Rectal smooth muscle tissue (tissue), 1 donor: Measurements from ENCODE around the gene VIPR2.

Experiments
- H3K27ac ChIP-seq: one replicate; pipeline ENCODE4 v1.7.0; 2013; ENCODE audit warnings: low read depth, low read length, inconsistent platforms
- H3K27me3 ChIP-seq: one replicate; pipeline ENCODE4 v1.7.0; 2013; ENCODE audit warnings: low read length; ENCODE audit not compliant: control insufficient read depth, insufficient read depth
- H3K36me3 ChIP-seq: one replicate; pipeline ENCODE4 v1.7.0; 2013; ENCODE audit warnings: low read length; ENCODE audit not compliant: control insufficient read depth, insufficient read depth
- H3K4me1 ChIP-seq: one replicate; pipeline ENCODE4 v1.7.0; 2013; ENCODE audit warnings: low read length; ENCODE audit not compliant: control insufficient read depth, insufficient read depth
- H3K4me3 ChIP-seq: one replicate; pipeline ENCODE4 v1.7.0; 2013; ENCODE audit warnings: low read length
- H3K9ac ChIP-seq: one replicate; pipeline ENCODE4 v1.7.0; 2013; ENCODE audit warnings: low read length

Gene VIPR2

DNA sequence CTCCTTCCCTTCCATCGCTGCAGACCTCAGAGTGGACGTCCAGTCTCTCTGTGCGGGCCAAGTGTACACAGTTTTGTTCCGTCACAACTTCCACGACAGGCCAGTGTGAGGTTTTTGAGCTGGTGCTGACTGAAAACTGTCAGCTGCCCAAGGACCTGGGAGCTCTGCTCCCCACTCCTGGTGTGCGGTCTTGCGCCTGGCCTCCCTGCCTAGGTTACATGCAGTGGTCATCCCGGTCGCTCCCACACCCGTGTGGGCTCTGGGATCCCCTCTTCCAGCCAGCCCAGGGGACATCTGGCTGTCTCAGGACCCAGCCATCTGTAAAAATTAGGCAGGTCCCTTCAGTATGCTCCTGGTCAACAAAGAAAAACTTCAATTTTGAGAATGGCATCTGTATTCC is 127.5 kb downstream of the VIPR2 start:
- H3K4me1 ChIP-seq = peaks cover 13% of the 10 kb centered on the region
- H3K27ac ChIP-seq = no peak overlapping the region
- H3K4me3 ChIP-seq = no peak overlapping the region
- no peaks in the 10 kb centered on the region for H3K27me3 ChIP-seq
- H3K9ac ChIP-seq = no peak overlapping the region
- no peaks in the 10 kb centered on the region for H3K36me3 ChIP-seq

DNA sequence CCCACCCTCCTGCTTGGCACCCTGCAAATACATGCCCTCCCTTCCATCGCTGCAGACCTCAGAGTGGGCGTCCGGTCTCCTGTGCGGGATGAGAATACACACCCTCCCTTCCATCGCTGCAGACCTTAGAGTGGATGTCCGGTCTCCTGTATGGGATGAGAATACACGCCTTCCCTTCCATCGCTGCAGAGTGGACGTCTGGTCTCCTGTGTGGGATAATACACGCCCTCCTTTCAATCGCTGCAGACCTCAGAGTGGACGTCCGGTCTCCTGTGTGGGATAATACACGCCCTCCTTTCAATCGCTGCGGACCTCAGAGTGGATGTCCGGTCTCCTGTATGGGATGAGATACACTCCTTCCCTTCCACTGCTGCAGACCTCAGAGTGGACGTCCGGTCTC is 128.1 kb downstream of the VIPR2 start:
- Histone ChIP-seq H3K4me3 (no peak overlapping the region), H3K9ac (no peak overlapping the region), H3K36me3 (no peaks in the 10 kb centered on the region), H3K4me1 (peaks cover 13% of the 10 kb centered on the region), H3K27ac (no peak overlapping the region), H3K27me3 (no peaks in the 10 kb centered on the region)

DNA sequence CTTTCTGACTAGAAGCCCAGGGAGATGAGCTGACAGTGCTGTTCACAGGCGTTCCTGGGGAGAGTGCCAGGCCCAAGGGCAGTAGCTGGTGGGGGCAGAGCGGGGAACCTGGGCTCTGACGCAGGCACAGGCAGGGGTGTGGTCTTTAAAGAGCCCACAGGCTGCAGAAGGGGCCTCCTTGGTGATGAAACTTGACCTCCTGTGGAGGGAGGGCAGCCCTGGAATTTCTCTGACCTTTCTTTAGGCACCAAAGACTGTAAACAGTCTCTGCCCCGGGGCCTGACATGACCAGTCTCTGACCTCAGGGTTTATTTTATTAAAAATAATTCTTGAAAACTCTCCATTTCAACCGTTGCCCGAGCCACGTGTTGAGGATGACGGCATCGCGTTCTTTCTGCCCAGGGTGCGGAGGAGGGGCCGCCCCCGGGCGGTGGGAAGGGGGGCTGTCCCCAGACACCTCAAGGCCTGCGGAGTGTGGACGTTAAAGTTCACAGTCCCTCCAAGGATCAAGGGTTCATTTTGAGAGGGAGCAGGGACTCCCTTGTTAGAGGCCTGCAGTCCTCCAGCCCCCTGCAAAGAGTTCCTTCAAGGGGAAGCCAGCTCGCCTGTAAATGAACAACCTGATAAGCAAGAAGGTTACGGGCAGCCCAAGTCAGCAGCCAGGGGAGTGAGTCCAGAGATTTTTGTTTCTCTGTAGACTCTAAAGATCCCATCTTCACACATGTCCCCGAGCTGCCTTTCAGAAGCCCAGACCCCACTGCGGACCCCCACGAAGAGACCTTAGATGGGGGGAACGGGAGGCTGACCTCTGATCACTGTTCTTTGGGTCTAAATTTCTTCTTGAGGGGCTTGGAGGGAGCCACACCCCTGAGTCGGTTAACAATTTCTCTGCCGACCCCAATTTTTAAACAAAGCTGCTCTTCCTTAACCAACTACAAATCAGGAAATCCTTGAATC is 128.9 kb downstream of the VIPR2 start:
- H3K36me3 ChIP-seq = no peaks in the 10 kb centered on the region
- peak overlapping the region; percentile 44 for H3K27ac ChIP-seq
- peaks cover 13% of the 10 kb centered on the region for H3K4me1 ChIP-seq
- no peaks in the 10 kb centered on the region for H3K27me3 ChIP-seq
- H3K9ac ChIP-seq = no peak overlapping the region
- no peak overlapping the region for H3K4me3 ChIP-seq

DNA sequence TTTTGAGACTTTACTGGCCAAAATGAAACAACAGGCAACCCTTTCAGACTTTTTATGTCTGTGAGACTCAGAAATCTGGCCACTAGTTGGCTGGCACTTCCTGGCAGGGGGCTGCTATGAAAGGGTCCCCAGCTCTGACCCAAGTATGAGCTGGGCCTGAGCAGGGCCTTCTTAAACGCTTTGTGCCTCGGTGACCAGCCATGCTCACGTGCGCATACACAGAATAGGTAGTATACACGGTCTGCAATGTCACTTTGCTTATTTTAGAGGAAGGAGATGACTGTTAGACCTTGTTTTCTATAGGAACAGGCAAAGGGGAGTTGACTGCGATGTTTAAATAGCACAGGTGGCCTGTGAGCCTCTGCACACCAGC is 129.6 kb downstream of the VIPR2 start:
- Histone ChIP-seq H3K27me3 (no peaks in the 10 kb centered on the region), H3K27ac (peak overlapping the region; percentile 6), H3K9ac (no peak overlapping the region), H3K4me3 (no peak overlapping the region), H3K36me3 (no peaks in the 10 kb centered on the region), H3K4me1 (peaks cover 13% of the 10 kb centered on the region)

DNA sequence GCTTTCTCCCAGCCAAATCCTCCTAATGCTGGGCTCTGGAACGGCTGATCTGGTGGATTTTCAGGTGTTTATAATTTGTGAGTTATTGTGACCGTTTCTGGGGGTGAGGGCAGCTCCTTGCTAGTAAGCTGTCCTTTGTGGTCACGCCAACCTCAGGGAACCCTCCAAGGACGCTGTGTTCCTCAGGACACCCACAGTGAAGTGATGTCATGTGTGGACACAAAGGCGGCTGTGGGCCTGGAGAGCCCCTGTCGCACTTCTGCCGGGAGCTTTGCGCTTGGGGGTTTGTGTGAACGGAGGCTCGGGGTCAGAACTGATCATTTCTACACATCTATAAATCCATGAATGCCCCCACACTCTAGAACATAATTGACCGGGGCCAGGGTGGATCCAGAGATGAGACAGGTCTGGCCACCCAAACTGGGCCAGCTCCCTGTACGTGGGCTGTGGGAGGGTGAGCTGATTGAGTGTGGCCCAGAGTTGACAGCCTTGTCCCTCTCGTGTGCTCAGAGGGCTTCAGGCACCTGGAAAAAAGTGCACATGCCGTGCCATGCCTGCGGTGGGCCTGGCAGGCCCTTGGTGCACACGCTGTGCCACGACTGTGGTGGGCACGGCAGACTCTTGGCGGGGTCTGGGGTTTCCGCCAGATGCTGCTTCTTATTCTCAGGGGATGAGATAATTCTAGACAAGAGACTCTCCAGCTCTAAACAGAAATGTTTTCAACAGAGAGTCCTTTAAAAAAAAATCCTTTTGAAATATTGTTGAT is 130.2 kb downstream of the VIPR2 start:
- no peak overlapping the region for H3K4me3 ChIP-seq
- H3K27ac ChIP-seq = peak overlapping the region; percentile 6
- H3K36me3 ChIP-seq = no peaks in the 10 kb centered on the region
- no peaks in the 10 kb centered on the region for H3K27me3 ChIP-seq
- no peak overlapping the region for H3K9ac ChIP-seq
- H3K4me1 ChIP-seq = peaks cover 13% of the 10 kb centered on the region

DNA sequence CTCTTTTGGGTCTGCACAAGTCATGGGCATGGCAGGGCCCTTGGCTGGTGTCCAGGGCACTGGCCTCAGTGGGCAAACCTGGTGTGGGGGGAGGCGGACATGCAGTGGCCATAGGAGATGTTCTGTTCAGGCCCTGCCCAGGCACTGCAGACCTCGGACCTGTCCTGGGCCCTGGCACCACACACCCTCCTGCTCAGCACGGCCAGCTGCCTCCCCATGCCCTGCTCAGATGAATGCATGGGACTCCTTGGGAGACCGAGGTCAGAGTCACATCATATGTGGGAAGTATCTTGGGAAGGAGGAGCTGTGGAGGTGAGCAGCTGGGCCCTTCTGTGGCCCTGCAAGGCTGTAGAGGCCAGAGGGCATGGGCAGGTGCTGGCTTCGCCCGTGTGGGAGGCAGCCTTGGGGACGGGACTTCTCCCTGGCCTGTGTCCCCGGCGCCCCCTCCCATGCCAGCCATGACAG is 130.8 kb downstream of the VIPR2 start:
- Histone ChIP-seq H3K4me3 (no peak overlapping the region), H3K36me3 (no peaks in the 10 kb centered on the region), H3K4me1 (peaks cover 13% of the 10 kb centered on the region), H3K9ac (no peak overlapping the region), H3K27ac (no peak overlapping the region), H3K27me3 (no peaks in the 10 kb centered on the region)

DNA sequence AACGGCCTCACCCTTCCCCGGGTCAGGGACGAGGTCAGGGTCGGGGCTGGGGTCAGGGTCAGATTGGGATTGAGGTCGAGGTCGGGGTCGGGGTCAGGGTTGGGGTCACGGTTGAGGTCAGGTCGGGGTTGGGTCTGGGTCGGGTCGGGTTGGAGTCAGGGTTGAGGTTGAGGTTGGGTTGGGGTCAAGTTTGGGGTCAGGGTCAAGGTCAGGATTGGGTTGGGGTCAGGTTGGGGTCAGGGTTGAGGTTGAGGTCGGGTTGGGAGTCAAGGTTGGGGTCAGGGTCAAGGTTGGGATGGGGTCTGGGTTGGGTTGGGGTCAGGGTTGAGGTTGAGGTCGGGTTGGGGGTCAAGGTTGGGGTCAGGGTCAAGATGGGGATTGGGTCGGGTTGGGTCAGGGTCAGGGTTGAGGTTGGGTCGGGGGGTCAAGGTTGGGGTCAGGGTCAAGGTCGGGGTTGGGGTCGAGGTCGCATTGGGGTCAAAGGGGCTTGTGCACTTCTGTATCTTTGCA is 131.4 kb downstream of the VIPR2 start:
- peaks cover 13% of the 10 kb centered on the region for H3K4me1 ChIP-seq
- peak overlapping the region; percentile 75 for H3K27ac ChIP-seq
- no peak overlapping the region for H3K4me3 ChIP-seq

DNA sequence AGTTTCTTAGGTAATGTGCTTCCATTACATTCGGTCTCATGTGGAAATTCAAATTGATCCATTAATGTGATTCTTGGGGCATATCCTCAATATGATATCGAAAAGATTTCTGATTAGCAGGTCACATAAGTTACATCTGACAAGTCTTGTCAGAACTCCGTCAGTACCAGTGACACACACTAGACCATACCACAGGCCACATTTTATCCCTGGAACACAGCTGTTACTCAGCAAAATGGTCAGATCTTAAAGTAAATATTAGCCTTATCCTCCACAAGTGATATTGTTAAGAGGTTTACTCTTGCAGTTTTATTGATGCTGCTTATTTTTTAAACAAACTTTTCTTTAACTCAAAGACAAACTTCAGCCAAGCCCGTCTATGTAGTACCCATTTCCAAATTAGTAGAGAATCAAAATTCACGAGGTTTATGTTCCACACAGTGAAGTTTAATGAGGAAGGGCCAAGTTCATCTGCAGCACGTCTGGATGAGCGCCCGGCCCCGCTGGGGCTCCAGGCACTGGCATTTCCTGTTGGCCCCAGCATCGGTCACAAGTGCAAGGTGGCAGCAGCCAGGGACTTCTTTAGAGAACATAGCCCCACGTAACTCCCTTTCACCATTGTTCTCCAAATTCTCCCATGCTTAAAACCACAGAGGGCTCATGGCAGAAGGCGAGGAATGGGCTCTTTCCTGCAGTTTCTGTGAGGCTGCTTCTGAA is 132.2 kb downstream of the VIPR2 start:
- no peaks in the 10 kb centered on the region for H3K36me3 ChIP-seq
- peaks cover 13% of the 10 kb centered on the region for H3K4me1 ChIP-seq
- no peak overlapping the region for H3K9ac ChIP-seq
- no peak overlapping the region for H3K4me3 ChIP-seq
- H3K27ac ChIP-seq = peak overlapping the region; percentile 75
- H3K27me3 ChIP-seq = no peaks in the 10 kb centered on the region

More for the DNA sequence above, 131.4 kb downstream of the VIPR2 start:
- Histone ChIP-seq H3K36me3 (no peaks in the 10 kb centered on the region), H3K27me3 (no peaks in the 10 kb centered on the region), H3K9ac (no peak overlapping the region)

DNA sequence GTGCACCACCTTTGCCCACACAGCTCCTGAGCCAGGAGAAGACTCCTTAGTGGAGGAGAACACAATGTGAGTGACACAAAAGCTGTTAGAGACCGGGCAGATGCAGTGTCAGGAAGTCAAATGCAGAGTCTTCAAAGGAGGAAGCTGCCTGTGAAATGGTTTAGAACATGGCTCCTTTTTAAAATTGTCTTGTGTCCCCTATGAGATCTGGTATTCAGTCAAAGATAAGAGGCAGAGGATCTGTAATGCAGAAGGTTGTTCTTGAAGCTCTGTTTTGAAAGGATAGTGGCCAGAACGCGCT is 133.0 kb downstream of the VIPR2 start:
- H3K4me3 ChIP-seq = no peak overlapping the region
- H3K4me1 ChIP-seq = peaks cover 13% of the 10 kb centered on the region
- no peak overlapping the region for H3K9ac ChIP-seq
- H3K36me3 ChIP-seq = no peaks in the 10 kb centered on the region
- H3K27me3 ChIP-seq = no peaks in the 10 kb centered on the region
- no peak overlapping the region for H3K27ac ChIP-seq

DNA sequence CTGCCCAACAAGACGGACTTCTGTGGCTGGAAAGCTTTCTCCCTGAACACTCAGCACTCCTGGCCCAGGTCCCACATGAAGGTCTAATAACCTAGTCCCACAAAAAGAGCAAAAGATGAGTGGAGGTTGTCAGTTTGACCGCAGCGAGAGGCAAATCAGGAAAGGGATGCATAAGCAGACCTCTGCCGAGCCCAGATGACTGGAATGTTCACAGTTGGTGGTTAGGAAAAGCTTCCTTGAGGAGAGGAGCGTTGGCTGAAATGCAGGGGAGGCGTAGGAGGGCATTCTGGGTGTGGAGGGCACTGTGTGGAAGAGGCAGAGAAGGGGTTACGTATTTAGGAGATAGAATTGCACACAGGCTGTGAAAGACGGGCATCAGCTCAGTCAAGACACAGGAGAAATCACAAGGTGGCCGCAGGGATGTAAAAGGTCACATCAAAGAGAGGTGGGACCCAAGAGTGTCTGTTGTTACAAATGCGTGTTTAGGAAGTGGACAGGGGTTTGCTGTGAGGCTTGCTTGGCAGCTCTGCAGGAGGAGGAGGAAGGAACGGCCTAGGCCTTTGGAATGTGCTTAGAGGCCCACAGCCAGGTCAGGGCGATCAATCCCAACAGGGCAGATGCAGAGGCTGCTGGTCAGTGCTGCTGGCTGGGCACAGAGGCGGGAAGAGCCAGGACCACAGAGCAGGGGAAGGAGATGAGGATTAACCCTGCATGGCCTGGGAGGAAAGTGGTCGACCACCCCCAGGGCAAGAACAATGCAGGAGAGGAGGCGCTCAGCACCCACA is 133.5 kb downstream of the VIPR2 start:
- Histone ChIP-seq H3K36me3 (no peaks in the 10 kb centered on the region), H3K4me1 (peaks cover 13% of the 10 kb centered on the region), H3K27ac (no peak overlapping the region), H3K4me3 (no peak overlapping the region), H3K27me3 (no peaks in the 10 kb centered on the region), H3K9ac (no peak overlapping the region)

DNA sequence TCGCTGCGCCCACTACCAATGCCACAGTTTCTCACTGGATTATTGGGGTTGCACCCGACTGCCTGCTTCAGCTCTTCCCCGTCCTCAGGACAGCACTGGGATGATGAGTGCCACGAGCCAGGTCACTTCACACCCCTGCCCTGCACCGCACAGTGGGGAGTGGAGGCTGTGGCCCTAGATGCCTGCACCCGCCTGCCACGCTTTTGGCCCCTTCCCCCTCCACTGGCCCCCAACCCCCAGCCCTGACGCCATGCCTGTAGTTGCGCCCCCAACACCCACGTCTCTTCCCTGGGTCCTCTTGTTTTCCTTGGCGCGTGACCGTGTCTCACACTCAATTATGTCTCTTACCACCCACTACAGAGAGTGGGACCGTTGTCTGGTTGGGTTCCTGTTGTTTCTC is 134.3 kb downstream of the VIPR2 start:
- Histone ChIP-seq H3K4me1 (peaks cover 13% of the 10 kb centered on the region), H3K36me3 (no peaks in the 10 kb centered on the region), H3K9ac (no peak overlapping the region), H3K4me3 (no peak overlapping the region), H3K27me3 (no peaks in the 10 kb centered on the region), H3K27ac (no peak overlapping the region)
